OCI-LY1 (cell line): Measurements from ENCODE around the gene FCGBP.

ENCODE experiments used
- H2AFZ ChIP-seq: fragments of 200-600 bp; sonication (generic), shearing (Covaris generic); 2 replicates; pipeline ENCODE4 v1.6.0; 2014; ENCODE audit warnings: antibody characterized with exemption, mild to moderate bottlenecking, low read length
- H3F3A ChIP-seq: fragments of 200-600 bp; sonication (generic), shearing (Covaris generic); 2 replicates; pipeline ENCODE4 v1.6.0; 2014; ENCODE audit warnings: mild to moderate bottlenecking, antibody characterized with exemption, low read length, moderate library complexity; ENCODE audit not compliant: insufficient read depth
- H3K27ac ChIP-seq: fragments of 200-600 bp; sonication (generic); 2 replicates; pipeline ENCODE4 v1.5.1; 2014; ENCODE audit warnings: low read length, mixed run types, mild to moderate bottlenecking, low read depth; ENCODE audit not compliant: poor library complexity, severe bottlenecking
- H3K27me3 ChIP-seq: fragments of 200-600 bp; sonication (generic); 2 replicates; pipeline ENCODE4 v1.6.0; 2014; ENCODE audit warnings: antibody characterized with exemption, mild to moderate bottlenecking, low read length, moderate library complexity; ENCODE audit not compliant: insufficient read depth
- H3K36me3 ChIP-seq: fragments of 200-600 bp; sonication (generic); 2 replicates; pipeline ENCODE4 v1.6.1; 2014; ENCODE audit warnings: mild to moderate bottlenecking, antibody characterized with exemption, low read length, moderate library complexity, mixed read lengths; ENCODE audit not compliant: insufficient read depth
- H3K4me1 ChIP-seq: fragments of 200-600 bp; sonication (generic); 2 replicates; pipeline ENCODE4 v1.5.1; 2014; ENCODE audit warnings: mild to moderate bottlenecking, low read length, moderate library complexity; ENCODE audit not compliant: insufficient read depth, severe bottlenecking
- H3K4me2 ChIP-seq: fragments of 200-600 bp; sonication (generic), shearing (Covaris generic); 2 replicates; pipeline ENCODE4 v1.6.1; 2014; ENCODE audit warnings: low read length
- H3K4me3 ChIP-seq: fragments of 200-600 bp; sonication (generic); 2 replicates; pipeline ENCODE4 v1.5.1; 2014; ENCODE audit warnings: low read length, low read depth, mild to moderate bottlenecking, mixed read lengths; ENCODE audit not compliant: poor library complexity, severe bottlenecking
- H3K79me2 ChIP-seq: fragments of 200-600 bp; shearing (Covaris generic); 2 replicates; pipeline ENCODE4 v1.6.1; 2016; ENCODE audit warnings: mixed run types, low read length, mixed read lengths; ENCODE audit not compliant: insufficient read depth
- H3K9ac ChIP-seq: fragments of 200-600 bp; sonication (generic), shearing (Covaris generic); 2 replicates; pipeline ENCODE4 v1.6.1; 2014; ENCODE audit warnings: mild to moderate bottlenecking, low read length, mixed read lengths
- H3K9me2 ChIP-seq: fragments of 200-600 bp; sonication (generic), shearing (Covaris generic); 2 replicates; pipeline ENCODE4 v1.6.1; 2014; ENCODE audit warnings: low read depth, mild to moderate bottlenecking, low read length, mixed read lengths
- H3K9me3 ChIP-seq: fragments of 200-600 bp; shearing (Covaris generic); 2 replicates; pipeline ENCODE4 v1.6.1; 2014; ENCODE audit warnings: low read length, mixed read lengths
- H4K20me1 ChIP-seq: fragments of 200-600 bp; sonication (generic), shearing (Covaris generic); 2 replicates; pipeline ENCODE4 v1.6.0; 2016; ENCODE audit warnings: mild to moderate bottlenecking, low read length; ENCODE audit not compliant: insufficient read depth
- EZH2 ChIP-seq: fragments of 200-600 bp; sonication (generic), shearing (Covaris generic); IDR thresholded peaks from 2 replicates; pipeline ENCODE4 v1.8.0; 2017; ENCODE audit warnings: borderline replicate concordance, mixed run types, mild to moderate bottlenecking, antibody characterized with exemption, low read length, moderate library complexity, mixed read lengths
- TF ChIP-seq, protein P1 (sequence below): fragments of 200-600 bp; sonication (generic), shearing (Covaris generic); IDR thresholded peaks from 2 replicates; pipeline ENCODE4 v1.5.1; 2017; ENCODE audit warnings: mild to moderate bottlenecking, antibody characterized with exemption, low read length, moderate library complexity, mixed read lengths

FCGBP gene

DNA sequence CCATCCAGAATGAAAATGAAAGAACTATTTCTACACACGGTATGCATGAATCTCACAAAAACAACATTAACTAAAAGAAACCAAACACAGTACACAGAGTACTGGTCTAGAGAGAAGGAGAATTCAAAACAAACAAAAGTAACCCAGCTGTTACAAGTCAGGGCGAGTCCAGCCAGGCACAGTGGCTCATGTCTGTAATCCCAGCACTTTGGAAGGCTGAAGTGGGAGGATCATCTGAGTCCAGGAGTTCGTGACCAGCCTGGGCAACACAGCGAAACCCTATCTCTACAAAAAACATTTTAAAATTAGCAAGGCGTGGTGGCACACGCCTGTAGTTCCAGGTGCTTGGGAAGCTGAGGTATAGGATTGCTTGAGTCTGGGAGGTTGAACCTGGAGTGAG, 34.8 kb upstream of the FCGBP start:
- Histone ChIP-seq H3K27ac (peak overlapping the region; percentile 89), H3F3A (no peaks in the 10 kb centered on the region)

DNA sequence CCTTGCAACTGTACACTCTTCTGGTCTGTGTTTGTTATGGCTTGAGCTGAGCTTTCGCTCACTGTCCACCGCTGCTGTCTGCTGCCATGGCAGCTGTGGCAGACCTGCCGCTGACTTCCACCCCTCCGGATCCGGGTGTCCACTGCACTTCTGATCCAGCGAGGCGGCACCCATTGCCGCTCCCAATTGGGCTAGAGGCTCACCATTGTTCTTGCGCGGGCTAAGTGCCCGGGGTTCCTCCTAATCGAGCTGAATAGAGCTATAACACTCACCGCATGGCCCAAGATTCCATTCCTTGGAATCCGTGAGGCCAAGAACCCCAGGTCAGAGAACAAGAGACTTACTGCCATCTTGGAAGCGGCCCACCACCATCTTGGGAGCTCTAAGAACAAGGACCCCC, 34.4 kb upstream of the FCGBP start:
- peaks cover 19% of the 10 kb centered on the region for H3K36me3 ChIP-seq
- no peaks in the 10 kb centered on the region for H3K9me3 ChIP-seq
- no peak overlapping the region; the same call in 1 of the 2 replicates for H3K9ac ChIP-seq
- H3K27me3 ChIP-seq = no peaks in the 10 kb centered on the region
- H3K9me2 ChIP-seq = no peaks in the 10 kb centered on the region
- H3K4me1 ChIP-seq = peaks cover 50% of the 10 kb centered on the region
- H3K4me2 ChIP-seq = no peak overlapping the region
- H3K27ac ChIP-seq = peak overlapping the region; percentile 89
- H3K4me3 ChIP-seq = no peak overlapping the region
- TF ChIP-seq, protein P1, sequence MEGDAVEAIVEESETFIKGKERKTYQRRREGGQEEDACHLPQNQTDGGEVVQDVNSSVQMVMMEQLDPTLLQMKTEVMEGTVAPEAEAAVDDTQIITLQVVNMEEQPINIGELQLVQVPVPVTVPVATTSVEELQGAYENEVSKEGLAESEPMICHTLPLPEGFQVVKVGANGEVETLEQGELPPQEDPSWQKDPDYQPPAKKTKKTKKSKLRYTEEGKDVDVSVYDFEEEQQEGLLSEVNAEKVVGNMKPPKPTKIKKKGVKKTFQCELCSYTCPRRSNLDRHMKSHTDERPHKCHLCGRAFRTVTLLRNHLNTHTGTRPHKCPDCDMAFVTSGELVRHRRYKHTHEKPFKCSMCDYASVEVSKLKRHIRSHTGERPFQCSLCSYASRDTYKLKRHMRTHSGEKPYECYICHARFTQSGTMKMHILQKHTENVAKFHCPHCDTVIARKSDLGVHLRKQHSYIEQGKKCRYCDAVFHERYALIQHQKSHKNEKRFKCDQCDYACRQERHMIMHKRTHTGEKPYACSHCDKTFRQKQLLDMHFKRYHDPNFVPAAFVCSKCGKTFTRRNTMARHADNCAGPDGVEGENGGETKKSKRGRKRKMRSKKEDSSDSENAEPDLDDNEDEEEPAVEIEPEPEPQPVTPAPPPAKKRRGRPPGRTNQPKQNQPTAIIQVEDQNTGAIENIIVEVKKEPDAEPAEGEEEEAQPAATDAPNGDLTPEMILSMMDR = no peak
- no peak for TF ChIP-seq EZH2
- no peaks in the 10 kb centered on the region for H4K20me1 ChIP-seq
- no peaks in the 10 kb centered on the region for H3F3A ChIP-seq
- H3K79me2 ChIP-seq = peaks cover 13% of the 10 kb centered on the region
- H2AFZ ChIP-seq = no peak overlapping the region

More for the DNA sequence above, 34.8 kb upstream of the FCGBP start:
- no peaks in the 10 kb centered on the region for H3K9me3 ChIP-seq
- peak overlapping the region; percentile 87 for H3K4me2 ChIP-seq
- H3K9me2 ChIP-seq = no peaks in the 10 kb centered on the region
- H3K4me3 ChIP-seq = peak overlapping the region; percentile 70
- no peak overlapping the region for H2AFZ ChIP-seq
- TF ChIP-seq, protein P1 = no peak
- TF ChIP-seq EZH2 = no peak
- H3K36me3 ChIP-seq = peaks cover 23% of the 10 kb centered on the region
- peaks cover 13% of the 10 kb centered on the region for H3K79me2 ChIP-seq
- no peaks in the 10 kb centered on the region for H3K27me3 ChIP-seq
- peak overlapping the region; percentile 84; the same call in 1 of the 2 replicates for H3K9ac ChIP-seq
- H3K4me1 ChIP-seq = peaks cover 48% of the 10 kb centered on the region
- no peaks in the 10 kb centered on the region for H4K20me1 ChIP-seq

DNA sequence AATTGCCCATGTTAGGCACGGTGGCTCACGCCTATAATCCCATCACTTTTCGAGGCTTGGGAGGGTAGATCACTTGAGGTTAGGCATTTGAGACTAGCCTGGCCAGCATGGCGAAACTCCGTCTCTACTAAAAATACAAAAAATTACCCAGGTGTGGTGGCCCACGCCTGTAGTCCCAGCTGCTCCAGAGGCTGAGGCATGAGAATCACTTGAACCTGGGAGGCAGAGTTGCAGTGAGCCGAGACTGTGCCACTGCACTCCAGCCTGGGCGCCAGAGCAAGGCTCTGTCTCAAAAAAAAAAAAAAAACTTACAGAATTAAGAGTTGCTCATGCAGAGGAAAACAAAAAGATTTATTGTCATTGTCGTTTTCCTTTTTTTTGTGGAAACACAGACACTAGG, 33.1 kb upstream of the FCGBP start:
- H4K20me1 ChIP-seq = no peaks in the 10 kb centered on the region
- no peak overlapping the region for H2AFZ ChIP-seq
- no peak overlapping the region for H3K4me2 ChIP-seq
- H3K36me3 ChIP-seq = peaks cover 7% of the 10 kb centered on the region; the same call in 1 of the 2 replicates
- H3K9me2 ChIP-seq = no peaks in the 10 kb centered on the region
- peaks cover 13% of the 10 kb centered on the region for H3K79me2 ChIP-seq
- H3F3A ChIP-seq = no peaks in the 10 kb centered on the region
- no peaks in the 10 kb centered on the region for H3K9me3 ChIP-seq
- H3K27me3 ChIP-seq = no peaks in the 10 kb centered on the region
- H3K4me1 ChIP-seq = peaks cover 54% of the 10 kb centered on the region
- TF ChIP-seq, protein P1 = no peak
- TF ChIP-seq EZH2 = no peak
- peak overlapping the region; percentile 31; the same call in 1 of the 2 replicates for H3K9ac ChIP-seq
- no peak overlapping the region for H3K4me3 ChIP-seq
- H3K27ac ChIP-seq = peak overlapping the region; percentile 89
